HG02885 (cell line): ENCODE data around the gene LRRC3B.
"Not testable (repeated sequence)": the region's sequence is repeated elsewhere in the genome, so short reads cannot be mapped to it uniquely, and the experiment has no call there.

ENCODE experiments used
- ATAC-seq: cut with Tn5 transposase; IDR thresholded peaks from one replicate; pipeline ENCODE4 v1.9.1; 2021; ENCODE audit warnings: mild to moderate bottlenecking; ENCODE audit not compliant: unreplicated experiment, poor library complexity

Gene LRRC3B, protein sequence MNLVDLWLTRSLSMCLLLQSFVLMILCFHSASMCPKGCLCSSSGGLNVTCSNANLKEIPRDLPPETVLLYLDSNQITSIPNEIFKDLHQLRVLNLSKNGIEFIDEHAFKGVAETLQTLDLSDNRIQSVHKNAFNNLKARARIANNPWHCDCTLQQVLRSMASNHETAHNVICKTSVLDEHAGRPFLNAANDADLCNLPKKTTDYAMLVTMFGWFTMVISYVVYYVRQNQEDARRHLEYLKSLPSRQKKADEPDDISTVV

GRCh38 chr3:26622621-26623418 lies at the start of gene LRRC3B:
Gene LRRC3B, plus strand, starts transcription at chr3:26622772. Its CDS starts 86,901 bp downstream, at chr3:26709673.
- no peak for ATAC-seq

DNA sequence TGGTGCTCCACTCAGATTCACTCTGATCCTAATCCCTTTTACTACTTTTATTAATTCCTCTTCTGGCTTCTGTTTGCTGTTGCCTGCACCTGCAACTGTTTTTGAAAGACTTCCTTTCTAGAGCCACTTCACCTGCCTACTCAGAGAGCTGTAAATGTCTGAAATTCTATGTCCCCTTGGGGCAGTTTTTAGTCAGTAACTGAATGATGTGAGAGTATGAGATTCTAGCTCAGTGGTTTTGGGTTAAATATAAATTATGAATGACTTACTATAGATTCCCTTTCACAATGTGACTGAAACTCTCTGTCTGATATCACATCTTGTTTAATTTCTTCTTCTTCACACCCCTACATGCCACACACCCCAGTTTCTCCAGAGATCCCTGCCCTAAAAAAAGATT lies 47.8 kb upstream of the LRRC3B start:
- ATAC-seq, result no peak

GRCh38 chr3:26579116-26579515 lies 43.5 kb upstream of the LRRC3B start:
- ATAC-seq, result no peak

GRCh38 chr3:26587571-26587970 lies 35.0 kb upstream of the LRRC3B start:
- no peak for ATAC-seq

DNA sequence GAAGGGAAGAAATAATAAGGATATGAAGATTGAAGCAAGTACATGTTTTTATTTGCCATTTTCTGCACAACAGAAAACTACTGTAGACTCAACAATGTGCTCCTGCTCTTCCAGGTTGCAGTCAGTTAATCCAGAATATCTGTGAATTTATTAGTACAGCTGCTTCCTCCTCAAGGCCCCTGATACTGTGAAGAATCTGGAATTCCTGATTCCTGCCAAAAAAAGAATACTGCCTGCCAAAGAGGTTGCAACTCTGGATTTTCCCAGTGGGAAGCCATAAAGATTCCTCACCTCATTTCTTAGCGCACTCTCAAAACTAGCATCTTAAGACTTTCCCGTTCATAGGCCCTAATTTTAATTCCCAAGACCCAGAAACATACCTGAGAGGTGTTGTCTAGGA lies 33.6 kb upstream of the LRRC3B start:
- ATAC-seq, result no peak

DNA sequence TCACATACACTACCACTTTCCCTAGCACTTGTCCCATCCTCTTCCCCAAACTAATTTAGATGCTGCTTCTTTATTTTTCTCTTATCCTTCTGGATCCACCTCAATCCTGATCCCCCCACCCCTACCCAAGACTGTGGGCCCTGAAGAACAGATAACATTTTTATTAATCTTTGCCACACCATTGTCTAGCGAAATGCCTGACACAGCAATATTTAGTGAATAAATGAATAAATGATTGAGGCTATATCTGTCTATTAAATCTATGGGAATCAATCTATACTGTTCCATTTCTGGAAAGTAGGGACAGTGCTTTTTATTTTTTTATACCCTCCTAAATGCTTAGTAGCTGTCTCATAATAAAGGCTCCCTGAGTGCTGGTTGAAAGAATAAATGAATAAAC lies 32.9 kb upstream of the LRRC3B start:
- ATAC-seq, result no peak

DNA sequence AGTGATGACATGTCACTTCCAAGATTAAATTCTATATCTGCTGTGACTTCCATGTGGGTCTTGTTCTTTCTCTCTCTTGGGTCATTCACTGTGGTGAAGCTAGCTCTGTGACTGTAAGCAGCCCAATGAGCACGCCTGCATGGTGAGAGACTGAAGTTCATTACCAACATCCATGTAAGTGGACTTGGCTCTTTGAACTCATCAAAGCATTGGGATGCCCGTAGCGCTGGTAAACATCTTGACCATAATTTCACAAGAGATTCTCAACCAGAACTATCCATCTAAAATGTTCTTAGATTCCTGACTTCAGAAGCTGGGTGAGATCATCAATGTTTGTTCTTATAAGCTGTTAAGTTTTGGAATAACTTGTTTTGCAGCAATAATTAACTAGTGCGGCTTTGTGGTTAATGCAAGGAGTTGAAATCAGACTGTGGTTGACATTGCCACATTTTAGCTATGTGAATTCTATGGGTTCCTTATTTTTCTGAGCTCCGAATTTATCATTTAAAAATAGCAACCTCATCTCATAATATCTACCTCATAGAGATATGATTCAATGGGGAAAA lies 31.6 kb upstream of the LRRC3B start:
- ATAC-seq, result no peak

DNA sequence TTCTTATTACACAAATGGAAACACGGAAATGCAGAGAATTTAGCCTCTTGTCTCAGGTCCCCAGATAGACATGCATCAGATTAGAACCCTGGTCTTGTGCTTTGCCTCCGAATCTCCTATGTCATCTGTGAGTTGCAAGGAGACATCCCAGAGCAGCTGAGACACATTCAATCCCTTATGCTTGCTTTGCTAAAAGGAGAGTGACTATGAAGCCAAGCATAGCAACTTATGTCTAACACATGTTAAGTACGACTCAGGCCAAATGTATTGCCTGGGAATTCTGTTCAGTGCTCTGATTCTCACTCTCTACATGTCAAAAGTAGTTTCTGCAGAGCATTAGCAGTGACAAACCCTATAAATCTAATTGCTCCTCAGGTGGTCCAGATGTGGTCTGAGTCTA lies 30.6 kb upstream of the LRRC3B start:
- no peak for ATAC-seq

GRCh38 chr3:26592451-26592850 lies 30.1 kb upstream of the LRRC3B start:
- no peak for ATAC-seq

GRCh38 chr3:26596335-26596734 lies 26.2 kb upstream of the LRRC3B start:
- no peak for ATAC-seq

DNA sequence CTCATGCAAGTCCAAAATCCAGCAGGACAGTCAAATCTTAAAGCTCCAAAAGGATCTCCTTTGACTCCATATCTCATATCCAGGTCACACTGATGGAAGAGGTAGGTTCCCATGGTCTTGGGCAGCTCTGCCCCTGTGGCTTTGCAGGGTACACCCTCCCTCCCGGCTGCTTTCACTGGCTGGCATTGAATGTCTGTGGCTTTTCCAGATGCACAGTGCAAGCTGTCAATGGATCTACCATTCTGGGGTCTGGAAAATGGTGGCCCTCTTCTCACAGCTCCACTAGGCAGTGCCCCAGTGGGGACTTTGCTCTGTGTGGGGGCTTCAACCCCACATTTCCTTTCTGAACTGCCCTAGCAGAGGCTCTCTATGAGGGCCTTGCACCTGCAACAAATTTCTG lies 19.3 kb upstream of the LRRC3B start:
- not testable (repeated sequence) for ATAC-seq

DNA sequence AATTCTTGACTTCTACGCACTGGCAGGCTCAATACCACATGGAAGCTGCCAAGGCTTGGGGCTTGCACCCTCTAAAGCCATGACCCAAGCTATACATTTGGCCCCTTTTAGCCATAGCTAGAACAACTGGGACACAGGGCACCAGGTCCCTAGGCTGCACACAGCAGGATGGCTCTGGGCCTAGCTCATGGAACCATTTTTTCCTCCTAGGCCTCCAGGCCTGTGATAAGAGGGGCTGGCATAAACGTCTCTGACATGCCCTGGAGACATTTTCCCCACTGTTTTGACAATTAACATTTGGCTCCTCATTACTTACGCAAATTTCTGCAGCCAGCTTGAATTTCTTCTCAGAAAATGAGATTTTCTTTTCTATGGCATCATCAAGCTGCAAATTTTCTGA lies 18.8 kb upstream of the LRRC3B start:
- ATAC-seq, result not testable (repeated sequence)

- ATAC-seq, result no peak
Measured at GRCh38 chr3:26614006-26614685, 8.4 kb upstream of the LRRC3B start.

- ATAC-seq, result no peak
Measured at GRCh38 chr3:26621176-26621575, 1.4 kb upstream of the LRRC3B start.

GRCh38 chr3:26621906-26622620 lies 509 bp upstream of the LRRC3B start:
- ATAC-seq, result no peak

GRCh38 chr3:26623419-26624208 lies 1.0 kb downstream of the LRRC3B start:
- no peak for ATAC-seq

- ATAC-seq, result no peak
Measured at GRCh38 chr3:26624209-26624765, 1.7 kb downstream of the LRRC3B start.

- ATAC-seq, result no peak
Measured at GRCh38 chr3:26625187-26625586, 2.6 kb downstream of the LRRC3B start.

GRCh38 chr3:26627080-26627479 lies 4.5 kb downstream of the LRRC3B start:
- no peak for ATAC-seq
